ENCODE results near the gene RRP9.

Gene RRP9

GRCh38 chr3:51944451-51945021, 2.8 kb upstream of the RRP9 start:
- Histone ChIP-seq H2BK120ac (ENCODE audit: low read depth, low read length) (no peak overlapping the region), H3K27me3 (ENCODE audit: control insufficient read depth in 3 of 3, insufficient read depth in 3 of 3, low read depth in 1 of 3, low read length in 3 of 3) (peaks cover 0 to 2% (median 0%) of the 10 kb centered on the region in 3 experiments), H3K23ac (ENCODE audit: low read depth, low read length, poor library complexity) (peak overlapping the region; percentile 10), H3K27ac (replicated peaks; ENCODE audit: low read length) (no peak overlapping the region), H3K4me3 (ENCODE audit: low read length in 2 of 2) (no peak overlapping the region), H2BK12ac (ENCODE audit: low read length) (no peak overlapping the region), H3K4me2 (ENCODE audit: insufficient read depth, low read length, poor library complexity, severe bottlenecking) (no peak overlapping the region), H2BK15ac (ENCODE audit: low read length) (peak overlapping the region; percentile 30), H3K79me1 (ENCODE audit: low read depth, low read length) (peaks cover 2% of the 10 kb centered on the region), H3K14ac (ENCODE audit: low read length) (no peak overlapping the region), H3K9ac (ENCODE audit: low read depth, low read length, poor library complexity) (peak overlapping the region; percentile 2), H3K4ac (ENCODE audit: low read length) (no peak overlapping the region), H4K8ac (ENCODE audit: low read depth, low read length) (no peak overlapping the region), H4K91ac (ENCODE audit: low read depth, low read length, poor library complexity) (peak overlapping the region; percentile 56), H3K36me3 (replicated peaks in 1 of 2; ENCODE audit: control insufficient read depth in 2 of 2, insufficient read depth in 2 of 2, low read length in 2 of 2) (no peaks in the 10 kb centered on the region), H3K9me3 (replicated peaks in 1 of 2; ENCODE audit: control insufficient read depth in 2 of 2, insufficient read depth in 1 of 2, low read depth in 1 of 2, low read length in 2 of 2) (peaks cover 0 to 3% of the 10 kb centered on the region in 2 donors), H3K18ac (ENCODE audit: low read length) (no peak overlapping the region), H3K4me1 (ENCODE audit: control insufficient read depth in 2 of 2, insufficient read depth in 1 of 2, low read depth in 1 of 2, low read length in 2 of 2) (peaks cover 7% of the 10 kb centered on the region in 2 donors), H2AK5ac (ENCODE audit: low read depth, low read length) (peak overlapping the region; percentile 71), H2BK5ac (ENCODE audit: low read length) (peak overlapping the region; percentile 56), H2AFZ (ENCODE audit: low read length) (no peak overlapping the region)
- DNase-seq (ENCODE audit: low spot score) = no peak
- WGBS, 2 donors (ENCODE audit: extremely low coverage in 2 of 2, insufficient read length in 2 of 2, insufficient replicate concordance in 1 of 2) = no CpG with 5 or more reads among the region's 11 CpGs

- Histone ChIP-seq H3K27me3 (ENCODE audit: control insufficient read depth in 3 of 3, insufficient read depth in 3 of 3, low read depth in 1 of 3, low read length in 3 of 3) (peaks cover 0 to 2% (median 0%) of the 10 kb centered on the region in 3 experiments), H3K14ac (ENCODE audit: low read length) (peak overlapping the region; percentile 40), H3K23ac (ENCODE audit: low read depth, low read length, poor library complexity) (no peak overlapping the region), H3K18ac (ENCODE audit: low read length) (no peak overlapping the region), H3K36me3 (replicated peaks in 1 of 2; ENCODE audit: control insufficient read depth in 2 of 2, insufficient read depth in 2 of 2, low read length in 2 of 2) (peaks cover 0 to 7% of the 10 kb centered on the region in 2 donors), H2BK15ac (ENCODE audit: low read length) (peak overlapping the region; percentile 47), H2AFZ (ENCODE audit: low read length) (peak overlapping the region; percentile 96), H3K79me1 (ENCODE audit: low read depth, low read length) (peaks cover 5% of the 10 kb centered on the region), H3K4ac (ENCODE audit: low read length) (no peak overlapping the region), H3K9me3 (replicated peaks in 1 of 2; ENCODE audit: control insufficient read depth in 2 of 2, insufficient read depth in 1 of 2, low read depth in 1 of 2, low read length in 2 of 2) (peaks cover 0 to 2% of the 10 kb centered on the region in 2 donors), H2BK12ac (ENCODE audit: low read length) (no peak overlapping the region), H2AK5ac (ENCODE audit: low read depth, low read length) (peak overlapping the region; percentile 10), H3K4me2 (ENCODE audit: insufficient read depth, low read length, poor library complexity, severe bottlenecking) (no peak overlapping the region), H3K9ac (ENCODE audit: low read depth, low read length, poor library complexity) (no peak overlapping the region), H3K4me3 (ENCODE audit: low read length in 2 of 2) (no peak overlapping the region), H3K4me1 (ENCODE audit: control insufficient read depth in 2 of 2, insufficient read depth in 1 of 2, low read depth in 1 of 2, low read length in 2 of 2) (peaks cover 7% of the 10 kb centered on the region in 2 donors), H4K91ac (ENCODE audit: low read depth, low read length, poor library complexity) (peak overlapping the region; percentile 56), H3K27ac (replicated peaks; ENCODE audit: low read length) (no peak overlapping the region), H2BK120ac (ENCODE audit: low read depth, low read length) (peak overlapping the region; percentile 52), H4K8ac (ENCODE audit: low read depth, low read length) (no peak overlapping the region), H2BK5ac (ENCODE audit: low read length) (peak overlapping the region; percentile 56)
- DNase-seq (ENCODE audit: low spot score) = no peak
- WGBS, 2 donors (ENCODE audit: extremely low coverage in 2 of 2, insufficient read length in 2 of 2, insufficient replicate concordance in 1 of 2) = no CpG with 5 or more reads among the region's 21 CpGs
Observed at GRCh38 chr3:51943451-51944391, 2.0 kb upstream of the RRP9 start.

- Histone ChIP-seq H2AFZ (ENCODE audit: low read length) (peak overlapping the region; percentile 96), H3K27me3 (ENCODE audit: control insufficient read depth in 3 of 3, insufficient read depth in 3 of 3, low read depth in 1 of 3, low read length in 3 of 3) (no peaks in the 10 kb centered on the region), H2BK5ac (ENCODE audit: low read length) (peak overlapping the region; percentile 26), H3K9me3 (replicated peaks in 1 of 2; ENCODE audit: control insufficient read depth in 2 of 2, insufficient read depth in 1 of 2, low read depth in 1 of 2, low read length in 2 of 2) (no peaks in the 10 kb centered on the region), H3K4me3 (ENCODE audit: low read length in 2 of 2) (peak overlapping the region; percentile 37 to 42), H4K8ac (ENCODE audit: low read depth, low read length) (peak overlapping the region; percentile 74), H2BK120ac (ENCODE audit: low read depth, low read length) (peak overlapping the region; percentile 52), H3K14ac (ENCODE audit: low read length) (peak overlapping the region; percentile 58), H2AK5ac (ENCODE audit: low read depth, low read length) (peak overlapping the region; percentile 10), H2BK12ac (ENCODE audit: low read length) (peak overlapping the region; percentile 91), H3K18ac (ENCODE audit: low read length) (peak overlapping the region; percentile 86), H3K27ac (replicated peaks; ENCODE audit: low read length) (no peak overlapping the region), H3K4me1 (ENCODE audit: control insufficient read depth in 2 of 2, insufficient read depth in 1 of 2, low read depth in 1 of 2, low read length in 2 of 2) (peaks cover 7% of the 10 kb centered on the region in 2 donors), H2BK15ac (ENCODE audit: low read length) (peak overlapping the region; percentile 47), H3K36me3 (replicated peaks in 1 of 2; ENCODE audit: control insufficient read depth in 2 of 2, insufficient read depth in 2 of 2, low read length in 2 of 2) (peaks cover 5 to 15% of the 10 kb centered on the region in 2 donors), H3K4me2 (ENCODE audit: insufficient read depth, low read length, poor library complexity, severe bottlenecking) (peak overlapping the region; percentile 75), H3K4ac (ENCODE audit: low read length) (no peak overlapping the region), H3K9ac (ENCODE audit: low read depth, low read length, poor library complexity) (no peak overlapping the region), H3K79me1 (ENCODE audit: low read depth, low read length) (peaks cover 5% of the 10 kb centered on the region), H3K23ac (ENCODE audit: low read depth, low read length, poor library complexity) (peak overlapping the region; percentile 75), H4K91ac (ENCODE audit: low read depth, low read length, poor library complexity) (peak overlapping the region; percentile 39)
- WGBS, 2 donors (ENCODE audit: extremely low coverage in 2 of 2, insufficient read length in 2 of 2, insufficient replicate concordance in 1 of 2) = no CpG with 5 or more reads among the region's 17 CpGs
- no peak for DNase-seq (ENCODE audit: low spot score)
Observed at GRCh38 chr3:51942603-51943450, 1.1 kb upstream of the RRP9 start.

Measured in neuronal stem cell (in vitro differentiated cells).